GM23338 (cell line): ENCODE data around the gene ZYG11B. TPM values are rescaled to one million over a fixed set of nuclear protein-coding genes. Genes with fewer than 3 reads are reported as not detected.
A peak's percentile ranks its signal among the peaks of the same experiment; 100 is the strongest.

ENCODE experiments used
- ATAC-seq: fragments of 200-7000 bp; cut with Tn5 transposase; 3 replicates; pipeline ENCODE4 v1.9.1; 2020
- DNase-seq: peaks from one replicate; pipeline ENCODE4 v3.0.0-alpha.2; 2015; ENCODE audit warnings: low spot score
- H2AFZ ChIP-seq: fragments of 200-600 bp; sonication (generic); 2 replicates; pipeline ENCODE4 v1.8.0; 2016; ENCODE audit warnings: antibody characterized with exemption, mild to moderate bottlenecking, moderate library complexity
- H3F3A ChIP-seq: fragments of 200-600 bp; sonication (generic); replicated peaks from 2 replicates; pipeline ENCODE4 v1.8.0; 2017; ENCODE audit warnings: antibody characterized with exemption, mixed run types, low read depth
- H3K27ac ChIP-seq: fragments of 200-600 bp; sonication (generic); 2 replicates; pipeline ENCODE4 v1.6.1; 2016; ENCODE audit warnings: low read depth
- H3K27me3 ChIP-seq: fragments of 200-600 bp; sonication (generic); 2 replicates; pipeline ENCODE4 v1.8.0; 2016; ENCODE audit warnings: mild to moderate bottlenecking, mixed run types, moderate library complexity; ENCODE audit not compliant: insufficient read depth
- H3K36me3 ChIP-seq: fragments of 200-600 bp; sonication (generic); 2 replicates; pipeline ENCODE4 v1.8.0; 2016; ENCODE audit warnings: mild to moderate bottlenecking; ENCODE audit not compliant: insufficient read depth
- H3K4me1 ChIP-seq: fragments of 200-600 bp; sonication (generic); 2 replicates; pipeline ENCODE4 v1.8.0; 2016; ENCODE audit warnings: mild to moderate bottlenecking, moderate library complexity; ENCODE audit not compliant: insufficient read depth
- H3K4me2 ChIP-seq: fragments of 200-600 bp; sonication (generic); 2 replicates; pipeline ENCODE4 v1.7.1; 2017; ENCODE audit warnings: mixed run types
- H3K4me3 ChIP-seq: fragments of 200-600 bp; sonication (generic); 2 replicates; pipeline ENCODE4 v1.6.1; 2016; ENCODE audit warnings: mixed run types
- H3K79me2 ChIP-seq: fragments of 200-600 bp; sonication (generic); replicated peaks from 2 replicates; pipeline ENCODE4 v1.8.0; 2017; ENCODE audit warnings: mild to moderate bottlenecking; ENCODE audit not compliant: insufficient read depth
- H3K9me2 ChIP-seq: fragments of 200-600 bp; sonication (generic); 2 replicates; pipeline ENCODE4 v1.8.0; 2017; ENCODE audit not compliant: insufficient read depth
- H4K20me1 ChIP-seq: fragments of 200-600 bp; sonication (generic); replicated peaks from 2 replicates; pipeline ENCODE4 v1.8.0; 2017; ENCODE audit warnings: mild to moderate bottlenecking; ENCODE audit not compliant: insufficient read depth
- H3K27ac Mint-ChIP-seq: 2 replicates; pipeline ENCODE4 v1.8.0; 2020; ENCODE audit warnings: inconsistent platforms, mild to moderate bottlenecking, moderate library complexity, mixed read lengths
- H3K27me3 Mint-ChIP-seq: 3 replicates; pipeline ENCODE4 v1.8.0; 2022; ENCODE audit warnings: low read depth, mild to moderate bottlenecking, moderate library complexity, mixed read lengths, inconsistent platforms; ENCODE audit not compliant: insufficient read depth, poor library complexity
- H3K36me3 Mint-ChIP-seq: 3 replicates; pipeline ENCODE4 v1.8.0; 2021; ENCODE audit warnings: low read depth, mild to moderate bottlenecking, inconsistent platforms, moderate library complexity, mixed read lengths
- H3K4me1 Mint-ChIP-seq: 3 replicates; pipeline ENCODE4 v1.8.0; 2020; ENCODE audit warnings: mild to moderate bottlenecking, inconsistent platforms, mixed read lengths
- H3K4me3 Mint-ChIP-seq: 3 replicates; pipeline ENCODE4 v1.8.0; 2021; ENCODE audit warnings: moderate library complexity, mild to moderate bottlenecking, inconsistent platforms, mixed read lengths
- H3K9me3 Mint-ChIP-seq: 3 replicates; pipeline ENCODE4 v1.8.0; 2020; ENCODE audit warnings: moderate library complexity, mild to moderate bottlenecking, inconsistent platforms, mixed read lengths
- CREB1 ChIP-seq: fragments of 250-450 bp; sonication (Bioruptor Pico); IDR thresholded peaks from 2 replicates; pipeline ENCODE4 v1.5.0; 2020; ENCODE audit warnings: low read depth, mild to moderate bottlenecking, moderate library complexity
- EZH2phosphoT487 ChIP-seq: fragments of 200-600 bp; sonication (generic); IDR thresholded peaks from one replicate; pipeline ENCODE4 v1.8.1; 2018; ENCODE audit warnings: antibody characterized with exemption; ENCODE audit not compliant: unreplicated experiment
- JUNB ChIP-seq: IDR thresholded peaks from one replicate; pipeline ENCODE4 v1.6.1; 2016; ENCODE audit warnings: antibody characterized with exemption; ENCODE audit not compliant: unreplicated experiment
- POLR2AphosphoS5 ChIP-seq: IDR thresholded peaks from 2 replicates; pipeline ENCODE4 v1.6.1; 2016; ENCODE audit warnings: antibody characterized with exemption, low read depth
- ZNF114 ChIP-seq: fragments of 250-450 bp; sonication (Bioruptor Pico); IDR thresholded peaks from 2 replicates; pipeline ENCODE4 v1.5.0; 2020; ENCODE audit warnings: mild to moderate bottlenecking, moderate library complexity
- polyA plus RNA-seq: library from polyadenylated mRNA; unstranded; fragments of >200 nt; fragmentation: Nextera tagmentation; extraction: Ambion mirVana; gene quantifications from 2 replicates; pipeline ENCODE4 v1.2.1, GENCODE V29; 2016
- total RNA-seq: library from RNA; depleted of rRNA; stranded (reverse); fragments of >200 nt; shearing (Covaris generic); gene quantifications from 2 replicates; pipeline ENCODE4 v1.2.3, GENCODE V29; 2014
- TF ChIP-seq, protein P1 (sequence below): fragments of 250-450 bp; sonication (Bioruptor Pico); IDR thresholded peaks from 2 replicates; pipeline ENCODE4 v1.5.0; 2020; ENCODE audit warnings: mild to moderate bottlenecking, moderate library complexity
- TF ChIP-seq, protein P2 (sequence below), 2 experiments: fragments of 200-600 bp in 1 of 2; sonication (generic) in 1 of 2; conservative IDR thresholded peaks; 2 replicates each; pipeline versions ENCODE4 v1.5.1 to v1.6.1; 2016 to 2017; ENCODE audit warnings: antibody characterized with exemption in 2 of 2, low read depth in 2 of 2, mild to moderate bottlenecking in 2 of 2, moderate library complexity in 1 of 2
- TF ChIP-seq, protein P3 (sequence below): IDR thresholded peaks from 2 replicates; pipeline ENCODE4 v1.6.1; 2016; ENCODE audit warnings: antibody characterized with exemption

Gene ZYG11B
- total and polyA plus RNA-seq, 2 experiments from 2014 or later, result 7.8 to 42.3 TPM

DNA sequence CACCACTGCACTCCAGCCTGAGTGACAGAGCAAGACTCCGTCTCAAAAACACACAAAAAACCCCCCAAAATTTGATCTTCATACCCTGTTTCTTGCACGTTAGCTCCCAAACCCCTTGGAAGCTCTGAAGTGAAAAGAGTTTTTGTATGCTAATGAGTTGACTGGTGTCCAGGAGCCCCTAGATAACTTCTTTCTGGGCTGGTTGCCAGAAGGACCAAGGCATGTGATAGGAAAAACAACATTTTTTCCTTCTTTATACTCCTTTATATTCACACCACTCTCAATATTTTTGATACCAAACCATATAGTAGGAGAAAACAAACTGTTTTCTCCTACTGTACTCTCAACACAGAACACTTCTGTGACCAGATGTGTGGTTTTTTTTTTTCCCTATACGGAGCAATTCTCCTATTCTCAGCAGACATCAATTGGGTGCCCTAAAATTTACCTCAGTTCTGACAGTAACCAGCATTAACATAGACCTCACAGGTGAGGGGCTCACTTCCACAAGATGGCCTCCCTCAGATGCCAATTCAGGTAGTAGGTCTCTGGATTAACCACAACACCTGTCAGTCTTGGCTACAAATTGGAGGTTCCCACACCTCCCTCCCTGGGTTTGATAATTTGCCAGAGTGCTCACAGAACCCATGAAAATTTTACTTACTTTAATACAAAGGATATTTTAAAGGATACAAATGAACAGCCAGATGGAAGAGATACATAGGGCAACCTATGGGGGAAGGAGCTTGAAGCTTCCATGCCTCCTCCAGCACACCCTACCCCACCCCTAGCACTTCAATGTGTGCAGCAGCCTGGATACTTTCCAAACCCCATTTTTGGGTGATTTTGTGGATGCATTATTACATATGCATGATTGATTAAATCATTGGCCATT lies 25.6 kb downstream of the ZYG11B start:
- H3K27me3 ChIP-seq, result no peaks in the 10 kb centered on the region
- no peak overlapping the region for H3K4me2 ChIP-seq

More for the DNA sequence above, 25.6 kb downstream of the ZYG11B start:
- Mint-ChIP-seq H3K27ac (no peak overlapping the region), H3K4me3 (no peak overlapping the region), H3K27me3 (peaks cover 5% of the 10 kb centered on the region), H3K4me1 (peaks cover 8% of the 10 kb centered on the region), H3K36me3 (no peaks in the 10 kb centered on the region), H3K9me3 (no peaks in the 10 kb centered on the region)
- TF ChIP-seq, protein P1, sequence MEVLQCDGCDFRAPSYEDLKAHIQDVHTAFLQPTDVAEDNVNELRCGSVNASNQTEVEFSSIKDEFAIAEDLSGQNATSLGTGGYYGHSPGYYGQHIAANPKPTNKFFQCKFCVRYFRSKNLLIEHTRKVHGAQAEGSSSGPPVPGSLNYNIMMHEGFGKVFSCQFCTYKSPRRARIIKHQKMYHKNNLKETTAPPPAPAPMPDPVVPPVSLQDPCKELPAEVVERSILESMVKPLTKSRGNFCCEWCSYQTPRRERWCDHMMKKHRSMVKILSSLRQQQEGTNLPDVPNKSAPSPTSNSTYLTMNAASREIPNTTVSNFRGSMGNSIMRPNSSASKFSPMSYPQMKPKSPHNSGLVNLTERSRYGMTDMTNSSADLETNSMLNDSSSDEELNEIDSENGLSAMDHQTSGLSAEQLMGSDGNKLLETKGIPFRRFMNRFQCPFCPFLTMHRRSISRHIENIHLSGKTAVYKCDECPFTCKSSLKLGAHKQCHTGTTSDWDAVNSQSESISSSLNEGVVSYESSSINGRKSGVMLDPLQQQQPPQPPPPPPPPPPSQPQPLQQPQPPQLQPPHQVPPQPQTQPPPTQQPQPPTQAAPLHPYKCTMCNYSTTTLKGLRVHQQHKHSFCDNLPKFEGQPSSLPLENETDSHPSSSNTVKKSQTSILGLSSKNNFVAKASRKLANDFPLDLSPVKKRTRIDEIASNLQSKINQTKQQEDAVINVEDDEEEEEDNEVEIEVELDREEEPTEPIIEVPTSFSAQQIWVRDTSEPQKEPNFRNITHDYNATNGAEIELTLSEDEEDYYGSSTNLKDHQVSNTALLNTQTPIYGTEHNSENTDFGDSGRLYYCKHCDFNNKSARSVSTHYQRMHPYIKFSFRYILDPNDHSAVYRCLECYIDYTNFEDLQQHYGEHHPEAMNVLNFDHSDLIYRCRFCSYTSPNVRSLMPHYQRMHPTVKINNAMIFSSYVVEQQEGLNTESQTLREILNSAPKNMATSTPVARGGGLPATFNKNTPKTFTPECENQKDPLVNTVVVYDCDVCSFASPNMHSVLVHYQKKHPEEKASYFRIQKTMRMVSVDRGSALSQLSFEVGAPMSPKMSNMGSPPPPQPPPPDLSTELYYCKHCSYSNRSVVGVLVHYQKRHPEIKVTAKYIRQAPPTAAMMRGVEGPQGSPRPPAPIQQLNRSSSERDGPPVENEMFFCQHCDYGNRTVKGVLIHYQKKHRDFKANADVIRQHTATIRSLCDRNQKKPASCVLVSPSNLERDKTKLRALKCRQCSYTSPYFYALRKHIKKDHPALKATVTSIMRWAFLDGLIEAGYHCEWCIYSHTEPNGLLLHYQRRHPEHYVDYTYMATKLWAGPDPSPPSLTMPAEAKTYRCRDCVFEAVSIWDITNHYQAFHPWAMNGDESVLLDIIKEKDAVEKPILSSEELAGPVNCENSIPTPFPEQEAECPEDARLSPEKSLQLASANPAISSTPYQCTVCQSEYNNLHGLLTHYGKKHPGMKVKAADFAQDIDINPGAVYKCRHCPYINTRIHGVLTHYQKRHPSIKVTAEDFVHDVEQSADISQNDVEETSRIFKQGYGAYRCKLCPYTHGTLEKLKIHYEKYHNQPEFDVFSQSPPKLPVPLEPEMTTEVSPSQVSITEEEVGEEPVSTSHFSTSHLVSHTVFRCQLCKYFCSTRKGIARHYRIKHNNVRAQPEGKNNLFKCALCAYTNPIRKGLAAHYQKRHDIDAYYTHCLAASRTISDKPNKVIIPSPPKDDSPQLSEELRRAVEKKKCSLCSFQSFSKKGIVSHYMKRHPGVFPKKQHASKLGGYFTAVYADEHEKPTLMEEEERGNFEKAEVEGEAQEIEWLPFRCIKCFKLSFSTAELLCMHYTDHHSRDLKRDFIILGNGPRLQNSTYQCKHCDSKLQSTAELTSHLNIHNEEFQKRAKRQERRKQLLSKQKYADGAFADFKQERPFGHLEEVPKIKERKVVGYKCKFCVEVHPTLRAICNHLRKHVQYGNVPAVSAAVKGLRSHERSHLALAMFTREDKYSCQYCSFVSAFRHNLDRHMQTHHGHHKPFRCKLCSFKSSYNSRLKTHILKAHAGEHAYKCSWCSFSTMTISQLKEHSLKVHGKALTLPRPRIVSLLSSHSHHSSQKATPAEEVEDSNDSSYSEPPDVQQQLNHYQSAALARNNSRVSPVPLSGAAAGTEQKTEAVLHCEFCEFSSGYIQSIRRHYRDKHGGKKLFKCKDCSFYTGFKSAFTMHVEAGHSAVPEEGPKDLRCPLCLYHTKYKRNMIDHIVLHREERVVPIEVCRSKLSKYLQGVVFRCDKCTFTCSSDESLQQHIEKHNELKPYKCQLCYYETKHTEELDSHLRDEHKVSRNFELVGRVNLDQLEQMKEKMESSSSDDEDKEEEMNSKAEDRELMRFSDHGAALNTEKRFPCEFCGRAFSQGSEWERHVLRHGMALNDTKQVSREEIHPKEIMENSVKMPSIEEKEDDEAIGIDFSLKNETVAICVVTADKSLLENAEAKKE (CRISPR knock-in tag), result no peak
- TF ChIP-seq, protein P2, sequence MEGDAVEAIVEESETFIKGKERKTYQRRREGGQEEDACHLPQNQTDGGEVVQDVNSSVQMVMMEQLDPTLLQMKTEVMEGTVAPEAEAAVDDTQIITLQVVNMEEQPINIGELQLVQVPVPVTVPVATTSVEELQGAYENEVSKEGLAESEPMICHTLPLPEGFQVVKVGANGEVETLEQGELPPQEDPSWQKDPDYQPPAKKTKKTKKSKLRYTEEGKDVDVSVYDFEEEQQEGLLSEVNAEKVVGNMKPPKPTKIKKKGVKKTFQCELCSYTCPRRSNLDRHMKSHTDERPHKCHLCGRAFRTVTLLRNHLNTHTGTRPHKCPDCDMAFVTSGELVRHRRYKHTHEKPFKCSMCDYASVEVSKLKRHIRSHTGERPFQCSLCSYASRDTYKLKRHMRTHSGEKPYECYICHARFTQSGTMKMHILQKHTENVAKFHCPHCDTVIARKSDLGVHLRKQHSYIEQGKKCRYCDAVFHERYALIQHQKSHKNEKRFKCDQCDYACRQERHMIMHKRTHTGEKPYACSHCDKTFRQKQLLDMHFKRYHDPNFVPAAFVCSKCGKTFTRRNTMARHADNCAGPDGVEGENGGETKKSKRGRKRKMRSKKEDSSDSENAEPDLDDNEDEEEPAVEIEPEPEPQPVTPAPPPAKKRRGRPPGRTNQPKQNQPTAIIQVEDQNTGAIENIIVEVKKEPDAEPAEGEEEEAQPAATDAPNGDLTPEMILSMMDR (conservative IDR thresholded peaks at IDR 0.05; ENCODE audit: low read depth in 2 of 2), result no peak
- TF ChIP-seq EZH2phosphoT487 (no peak), CREB1 (CRISPR knock-in tag) (no peak), JUNB (no peak), ZNF114 (CRISPR knock-in tag) (no peak), POLR2AphosphoS5 (no peak)
- TF ChIP-seq, protein P3, sequence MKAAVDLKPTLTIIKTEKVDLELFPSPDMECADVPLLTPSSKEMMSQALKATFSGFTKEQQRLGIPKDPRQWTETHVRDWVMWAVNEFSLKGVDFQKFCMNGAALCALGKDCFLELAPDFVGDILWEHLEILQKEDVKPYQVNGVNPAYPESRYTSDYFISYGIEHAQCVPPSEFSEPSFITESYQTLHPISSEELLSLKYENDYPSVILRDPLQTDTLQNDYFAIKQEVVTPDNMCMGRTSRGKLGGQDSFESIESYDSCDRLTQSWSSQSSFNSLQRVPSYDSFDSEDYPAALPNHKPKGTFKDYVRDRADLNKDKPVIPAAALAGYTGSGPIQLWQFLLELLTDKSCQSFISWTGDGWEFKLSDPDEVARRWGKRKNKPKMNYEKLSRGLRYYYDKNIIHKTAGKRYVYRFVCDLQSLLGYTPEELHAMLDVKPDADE, result no peak
- Histone ChIP-seq H3K4me3 (no peak overlapping the region), H3K9me2 (no peaks in the 10 kb centered on the region), H2AFZ (no peak overlapping the region), H3K4me1 (no peaks in the 10 kb centered on the region), H4K20me1 (peaks cover 13% of the 10 kb centered on the region), H3K79me2 (peaks cover 21% of the 10 kb centered on the region), H3K27ac (peak overlapping the region; percentile 39; the same call in 1 of the 2 replicates), H3F3A (0 out of 2 replicates have a peak, but pooled peaks cover 3% of the 10 kb centered on the region), H3K36me3 (no peaks in the 10 kb centered on the region)
- DNase-seq, result no peak
- no peak for ATAC-seq
